A549 (cell line): ENCODE data around the gene PTPRD. TPM values are rescaled to one million over a fixed set of nuclear protein-coding genes. Genes with fewer than 3 reads are reported as not detected.

Source experiments
- ATAC-seq, 2 experiments: fragments of 200-7000 bp in 1 of 2; fragments of >200 bp in 1 of 2; cut with Nextera tagmentation in 1 of 2; cut with Tn5 transposase in 1 of 2; 3 replicates each; pipeline versions ENCODE4 v1.8.0 to v1.9.1; 2018 to 2020; ENCODE audit warnings: mild to moderate bottlenecking in 1 of 2, moderate library complexity in 1 of 2
- CTCF ChIA-PET: fragments of 300-600 bp; sonication (Branson Sonifier 250); formaldehyde crosslinking; extraction: SDS; loops from one replicate; lab custom pipeline; 2021; ENCODE audit warnings: antibody characterized with exemption, inconsistent platforms; lab: Yijun Ruan, JAX
- POLR2A ChIA-PET: fragments of 350-600 bp; formaldehyde crosslinking; extraction: SDS; loops from one replicate; lab custom pipeline; 2021; ENCODE audit warnings: antibody characterized with exemption, inconsistent platforms; lab: Yijun Ruan, JAX
- DNase-seq, 2 experiments: peaks; one replicate each; pipeline versions ENCODE4 v3.0.0 to v3.0.0-alpha.2; 2011 to 2016; ENCODE audit warnings: low read depth in 1 of 2, low spot score in 1 of 2
- FAIRE-seq: peaks from 2 replicates; lab custom pipeline; 2011; peaks lifted over from hg19 to GRCh38; lab: Jason Lieb, UNC
- H3K27ac ChIP-seq, 2 experiments: fragments of >200 bp; sonication (Bioruptor Twin); formaldehyde crosslinking; 3 replicates each; pipeline ENCODE4 v1.5.1; 2016 to 2017
- H3K4me1 ChIP-seq: fragments of >200 bp; sonication (Bioruptor Twin); formaldehyde crosslinking; 3 replicates; pipeline ENCODE4 v1.6.1; 2016
- H3K4me2 ChIP-seq: fragments of >200 bp; sonication (Bioruptor Twin); formaldehyde crosslinking; 3 replicates; pipeline ENCODE4 v1.6.1; 2016
- H3K4me3 ChIP-seq: fragments of >200 bp; sonication (Bioruptor Twin); formaldehyde crosslinking; 3 replicates; pipeline ENCODE4 v1.5.1; 2016
- H3K9me3 ChIP-seq: fragments of >200 bp; sonication (Bioruptor Twin); formaldehyde crosslinking; 3 replicates; pipeline ENCODE4 v1.6.1; 2016
- CBX8 ChIP-seq: fragments of 200-600 bp; sonication (generic); IDR thresholded peaks from 2 replicates; pipeline ENCODE4 v1.6.1; 2016
- CHD4 ChIP-seq: fragments of 200-600 bp; sonication (generic); IDR thresholded peaks from 2 replicates; pipeline ENCODE4 v1.6.1; 2016; ENCODE audit warnings: antibody characterized with exemption, mild to moderate bottlenecking, borderline replicate concordance
- E2F6 ChIP-seq: IDR thresholded peaks from 2 replicates; pipeline ENCODE4 v1.6.1; 2012; ENCODE audit warnings: low read depth, borderline replicate concordance
- ELK1 ChIP-seq: fragments of 150-350 bp; IDR thresholded peaks from 2 replicates; pipeline ENCODE4 v1.6.1; 2014; ENCODE audit warnings: low read depth, mild to moderate bottlenecking, low read length
- EP300 ChIP-seq, 2 experiments: fragments of >200 bp; sonication (Bioruptor Twin); formaldehyde crosslinking; IDR thresholded peaks; 2 replicates in 1 of 2; 3 replicates in 1 of 2; pipeline ENCODE4 v1.6.1; 2016 to 2017
- FOSB ChIP-seq: fragments of 250-450 bp; sonication (Bioruptor Pico); IDR thresholded peaks from 2 replicates; pipeline ENCODE4 v1.5.0; 2020; ENCODE audit warnings: mild to moderate bottlenecking, moderate library complexity
- FOSL2 ChIP-seq, 2 experiments: fragments of 450-650 bp in 1 of 2; fragments of >200 bp in 1 of 2; sonication (Bioruptor Twin) in 1 of 2; formaldehyde crosslinking; IDR thresholded peaks; 2 replicates each; pipeline versions ENCODE4 v1.5.0 to v1.6.1; 2016 to 2020; ENCODE audit warnings: mild to moderate bottlenecking in 1 of 2, moderate library complexity in 1 of 2
- HDAC2 ChIP-seq: fragments of 200-600 bp; sonication (generic); IDR thresholded peaks from 2 replicates; pipeline ENCODE4 v1.6.1; 2016
- HMGXB4 ChIP-seq: fragments of 250-450 bp; sonication (Bioruptor Pico); IDR thresholded peaks from 2 replicates; pipeline ENCODE4 v1.5.0; 2021; ENCODE audit warnings: mild to moderate bottlenecking, moderate library complexity, borderline replicate concordance
- HOXB5 ChIP-seq: fragments of 250-450 bp; sonication (Bioruptor Pico); IDR thresholded peaks from 2 replicates; pipeline ENCODE4 v1.5.0; 2020; ENCODE audit warnings: mild to moderate bottlenecking, moderate library complexity
- KDM1A ChIP-seq: fragments of 200-600 bp; sonication (generic); IDR thresholded peaks from 2 replicates; pipeline ENCODE4 v1.6.1; 2016; ENCODE audit warnings: low read depth, mild to moderate bottlenecking
- KDM5A ChIP-seq: fragments of 200-600 bp; sonication (generic); IDR thresholded peaks from 2 replicates; pipeline ENCODE4 v1.6.1; 2016; ENCODE audit warnings: antibody characterized with exemption, mild to moderate bottlenecking
- MAFK ChIP-seq: fragments of 450-650 bp; IDR thresholded peaks from 2 replicates; pipeline ENCODE4 v1.6.1; 2014; ENCODE audit not compliant: partially characterized antibody
- MAX ChIP-seq: IDR thresholded peaks from 2 replicates; pipeline ENCODE4 v1.6.1; 2012
- MAZ ChIP-seq: fragments of 150-350 bp; IDR thresholded peaks from 2 replicates; pipeline ENCODE4 v1.6.1; 2014; ENCODE audit warnings: antibody characterized with exemption, low read depth, low read length, borderline replicate concordance
- NFE2L2 ChIP-seq: fragments of 150-350 bp; conservative IDR thresholded peaks from 2 replicates; pipeline ENCODE4 v1.6.1; 2014; ENCODE audit warnings: low read length
- NPAS2 ChIP-seq: fragments of 250-450 bp; sonication (Bioruptor Pico); IDR thresholded peaks from 2 replicates; pipeline ENCODE4 v1.8.0; 2022; ENCODE audit warnings: mild to moderate bottlenecking, moderate library complexity, borderline replicate concordance
- NR3C1 ChIP-seq: fragments of >200 bp; sonication (Bioruptor Twin); formaldehyde crosslinking; IDR thresholded peaks from 3 replicates; pipeline ENCODE4 v1.6.1; 2017
- PHF8 ChIP-seq: fragments of 200-600 bp; sonication (generic); IDR thresholded peaks from 2 replicates; pipeline ENCODE4 v1.6.1; 2016; ENCODE audit warnings: low read depth, mild to moderate bottlenecking, antibody characterized with exemption, moderate library complexity, borderline replicate concordance
- POLR2AphosphoS2 ChIP-seq: conservative IDR thresholded peaks from 2 replicates; pipeline ENCODE4 v1.6.1; 2012; ENCODE audit warnings: low read length, improper control_type of control experiment, inconsistent platforms
- RCOR1 ChIP-seq: fragments of 150-350 bp; IDR thresholded peaks from 2 replicates; pipeline ENCODE4 v1.6.1; 2014; ENCODE audit warnings: antibody characterized with exemption, low read length, low read depth
- RFX5 ChIP-seq: fragments of 450-650 bp; IDR thresholded peaks from 2 replicates; pipeline ENCODE4 v1.7.1; 2014; ENCODE audit warnings: antibody characterized with exemption, mild to moderate bottlenecking, moderate library complexity
- RNF2 ChIP-seq: fragments of 200-600 bp; sonication (generic); IDR thresholded peaks from 2 replicates; pipeline ENCODE4 v1.6.1; 2016; ENCODE audit warnings: low read depth, mild to moderate bottlenecking, antibody characterized with exemption, moderate library complexity, borderline replicate concordance
- SMC3 ChIP-seq: fragments of >200 bp; sonication (Bioruptor Twin); formaldehyde crosslinking; IDR thresholded peaks from 3 replicates; pipeline ENCODE4 v1.6.1; 2018; ENCODE audit warnings: inconsistent platforms
- USF2 ChIP-seq: fragments of 450-650 bp; IDR thresholded peaks from 2 replicates; pipeline ENCODE4 v1.6.1; 2014; ENCODE audit warnings: antibody characterized with exemption
- ZC3H11A ChIP-seq: fragments of 450-650 bp; IDR thresholded peaks from 2 replicates; pipeline ENCODE4 v1.6.1; 2014; ENCODE audit warnings: antibody characterized with exemption, mild to moderate bottlenecking
- ZNF302 ChIP-seq: fragments of 250-450 bp; sonication (Bioruptor Pico); IDR thresholded peaks from 2 replicates; pipeline ENCODE4 v1.9.0; 2021; ENCODE audit warnings: inconsistent platforms, mild to moderate bottlenecking, moderate library complexity
- ZSCAN20 ChIP-seq: fragments of 250-450 bp; sonication (Bioruptor Pico); IDR thresholded peaks from 2 replicates; pipeline ENCODE4 v1.8.0; 2022; ENCODE audit warnings: mild to moderate bottlenecking, moderate library complexity
- WGBS: methylation state at CpG from one replicate; pipeline ENCODE4 v1.1.6; 2017; ENCODE audit errors: missing lambda C conversion rate; 5-methylcytosine and 5-hydroxymethylcytosine counted together
- polyA plus RNA-seq, 4 experiments: library from polyadenylated mRNA; depleted of rRNA in 3 of 4; stranded (reverse); fragments of >200 nt; fragmentation: RNase III in 1 of 4; extraction: RNeasy Plus Mini Kit Qiagen cat#74134 plus additional on column Dnase treatment in 1 of 4; gene quantifications; 2 replicates in 3 of 4; 3 replicates in 1 of 4; pipeline ENCODE4 v1.2.3, GENCODE V29; 2011 to 2017

Gene PTPRD
- polyA plus RNA-seq, 2 of the 4 experiments (the other 2 are of a cell fraction): 0.39 to 1.3 TPM

GRCh38 chr9:8332871-8333270 is 2279.9 kb downstream of the PTPRD start:
- TF ChIP-seq MAX (no peak), ZNF302 (CRISPR knock-in tag) (no peak), FOSB (CRISPR knock-in tag) (no peak), PHF8 (no peak), RCOR1 (no peak), HOXB5 (no peak), RNF2 (no peak), HMGXB4 (CRISPR knock-in tag) (no peak), RFX5 (no peak), ZSCAN20 (CRISPR knock-in tag) (no peak), ELK1 (no peak), NR3C1 (no peak), KDM1A (no peak), CHD4 (no peak), MAFK (no peak), MAZ (no peak), USF2 (no peak), NFE2L2 (no peak), EP300 (IDR thresholded peaks at IDR 0.05) (no peak), HDAC2 (no peak)
- no peak overlapping the region for H3K27ac ChIP-seq
- ChIA-PET CTCF (no interaction called here), POLR2A (no interaction called here)
- H3K9me3 ChIP-seq: no peaks in the 10 kb centered on the region
- ATAC-seq: no peak
- no peak for DNase-seq
- 4% methylated on average over 2 of the region's 2 CpGs for WGBS
- no peak overlapping the region for H3K4me3 ChIP-seq
- FAIRE-seq: no peak
- no peaks in the 10 kb centered on the region for H3K4me1 ChIP-seq
- no peak overlapping the region for H3K4me2 ChIP-seq

- no peak for DNase-seq
- Histone ChIP-seq H3K27ac (no peak overlapping the region), H3K4me3 (no peak overlapping the region), H3K9me3 (no peaks in the 10 kb centered on the region), H3K4me2 (no peak overlapping the region), H3K4me1 (no peaks in the 10 kb centered on the region)
- ChIA-PET POLR2A (no interaction called here), CTCF (no interaction called here)
- TF ChIP-seq CHD4: no peak
- no peak for TF ChIP-seq POLR2AphosphoS2
- TF ChIP-seq KDM5A: no peak
- no peak for TF ChIP-seq NPAS2 (CRISPR knock-in tag)
- TF ChIP-seq CBX8: no peak
- TF ChIP-seq E2F6: no peak
- no peak for TF ChIP-seq MAFK
- TF ChIP-seq SMC3: no peak
- no peak for TF ChIP-seq PHF8
- TF ChIP-seq FOSL2 (IDR thresholded peaks at IDR 0.05): no peak
- no peak for TF ChIP-seq FOSL2 (CRISPR knock-in tag; IDR thresholded peaks at IDR 0.05)
- TF ChIP-seq ZC3H11A: no peak
- no peak for TF ChIP-seq RCOR1
- TF ChIP-seq USF2: no peak
- no peak for FAIRE-seq
- no peak for ATAC-seq
- WGBS: 4% methylated on average over 2 of the region's 2 CpGs
Measured at GRCh38 chr9:8332331-8332650, 2280.5 kb downstream of the PTPRD start.
